Right renal pelvis (tissue), 4 donors: ENCODE results near the gene LRRK1. TPM values are rescaled to one million over a fixed set of nuclear protein-coding genes. Genes with fewer than 3 reads are reported as not detected.
"Not testable (repeated sequence)": the region's sequence is repeated elsewhere in the genome, so short reads cannot be mapped to it uniquely, and the experiment has no call there.

ENCODE experiments used
- DNase-seq, 4 donors: peaks; one replicate each; pipeline ENCODE4 v3.0.0-alpha.2; 2013; ENCODE audit warnings: low read depth in 4 of 4, low spot score in 3 of 4, missing footprints in 1 of 4
- polyA plus RNA-seq, 4 donors: library from polyadenylated mRNA; unstranded; fragments of 120-200 nt; gene quantifications; one replicate each; pipeline ENCODE4 v1.2.1, GENCODE V29; 2013; ENCODE audit not compliant: insufficient read length in 4 of 4

LRRK1 gene
- polyA plus RNA-seq, 4 donors = 2.6 to 4.9 (median 3.0) TPM

GRCh38 chr15:101064795-101065569, 145.8 kb downstream of the LRRK1 start:
- no peak for DNase-seq

- DNase-seq = no peak
Observed at GRCh38 chr15:101065570-101066221, 146.5 kb downstream of the LRRK1 start.

GRCh38 chr15:101066501-101067408, 147.6 kb downstream of the LRRK1 start:
- no peak for DNase-seq

- no peak for DNase-seq
Observed at GRCh38 chr15:101067660-101068522, 148.7 kb downstream of the LRRK1 start.

- no peak for DNase-seq
Observed at GRCh38 chr15:101068523-101068960, 149.4 kb downstream of the LRRK1 start.

- no peak for DNase-seq
Observed at GRCh38 chr15:101068961-101069653, 149.9 kb downstream of the LRRK1 start.

- no peak for DNase-seq
Observed at GRCh38 chr15:101069654-101069973, 150.5 kb downstream of the LRRK1 start.

GRCh38 chr15:101070024-101070423, 150.9 kb downstream of the LRRK1 start:
- DNase-seq = no peak

GRCh38 chr15:101070502-101071273, 151.5 kb downstream of the LRRK1 start:
- DNase-seq = no peak

- DNase-seq = no peak
Observed at GRCh38 chr15:101071651-101072050, 152.5 kb downstream of the LRRK1 start.

GRCh38 chr15:101072235-101072634, 153.1 kb downstream of the LRRK1 start:
- DNase-seq = not testable (repeated sequence)

- DNase-seq = not testable (repeated sequence)
Observed at GRCh38 chr15:101077806-101078668, 158.9 kb downstream of the LRRK1 start.

- DNase-seq = no peak
Observed at GRCh38 chr15:101078669-101079323, 159.6 kb downstream of the LRRK1 start.

- no peak for DNase-seq
Observed at GRCh38 chr15:101081900-101082299, 162.7 kb downstream of the LRRK1 start.

- no peak for DNase-seq
Observed at GRCh38 chr15:101083336-101084045, 164.3 kb downstream of the LRRK1 start.

GRCh38 chr15:101084801-101085200, 165.6 kb downstream of the LRRK1 start:
- DNase-seq = no peak

GRCh38 chr15:101085311-101085700, 166.1 kb downstream of the LRRK1 start:
- DNase-seq = no peak
